C4-2B (cell line): ENCODE data around the gene LAMC3.

Source experiments
- H3K27ac ChIP-seq: fragments of 450-650 bp; 2 replicates; pipeline ENCODE4 v1.5.1; 2017
- CTCF ChIP-seq: fragments of 450-650 bp; conservative IDR thresholded peaks from 2 replicates; pipeline ENCODE4 v1.5.1; 2017; ENCODE audit warnings: mild to moderate bottlenecking
- ZFX ChIP-seq: fragments of 450-650 bp; IDR thresholded peaks from 2 replicates; pipeline ENCODE4 v1.6.1; 2017

Gene LAMC3

GRCh38 chr9:131081868-131082267 lies 72.9 kb downstream of the LAMC3 start:
- TF ChIP-seq ZFX (no peak), CTCF (no peak)
- H3K27ac ChIP-seq = no peak overlapping the region

DNA sequence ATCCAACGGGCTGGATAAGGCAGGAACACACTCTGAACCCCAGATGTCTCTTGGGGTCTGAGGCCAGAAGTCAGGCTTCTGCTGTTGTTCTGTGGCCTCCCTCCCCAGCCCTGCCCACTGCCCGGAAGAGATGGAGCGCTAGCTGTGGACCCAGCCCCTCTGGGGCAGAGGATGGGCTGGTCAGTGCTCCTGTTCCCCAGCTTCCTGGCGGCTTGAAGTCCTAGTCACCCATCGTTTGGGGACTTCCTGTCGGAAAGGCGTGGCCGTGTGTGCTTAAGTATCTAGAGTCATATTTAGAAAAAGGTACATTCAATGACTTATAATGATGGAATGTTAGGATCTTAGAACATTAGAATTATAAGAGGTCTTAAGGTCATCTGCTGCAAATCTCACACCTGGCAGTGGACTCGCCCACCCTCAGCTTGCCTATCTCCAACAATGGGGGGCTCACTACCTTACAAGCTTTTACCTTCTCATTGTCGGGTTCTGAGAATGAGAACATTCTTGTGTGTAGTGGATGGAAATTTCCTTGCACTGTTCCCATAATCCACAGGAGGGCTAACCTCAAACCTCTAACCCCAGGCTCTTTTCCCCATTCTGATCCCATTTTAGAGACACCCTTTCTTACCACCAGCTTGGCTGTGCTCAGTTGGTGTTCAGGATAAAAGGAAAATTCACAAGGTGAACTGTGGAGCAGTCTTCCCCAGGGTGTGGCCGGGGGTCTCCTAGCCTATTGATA lies 74.0 kb downstream of the LAMC3 start:
- no peak for TF ChIP-seq ZFX
- no peak for TF ChIP-seq CTCF
- no peak overlapping the region for H3K27ac ChIP-seq

GRCh38 chr9:131084661-131085369 lies 75.8 kb downstream of the LAMC3 start:
- H3K27ac ChIP-seq = no peak overlapping the region

DNA sequence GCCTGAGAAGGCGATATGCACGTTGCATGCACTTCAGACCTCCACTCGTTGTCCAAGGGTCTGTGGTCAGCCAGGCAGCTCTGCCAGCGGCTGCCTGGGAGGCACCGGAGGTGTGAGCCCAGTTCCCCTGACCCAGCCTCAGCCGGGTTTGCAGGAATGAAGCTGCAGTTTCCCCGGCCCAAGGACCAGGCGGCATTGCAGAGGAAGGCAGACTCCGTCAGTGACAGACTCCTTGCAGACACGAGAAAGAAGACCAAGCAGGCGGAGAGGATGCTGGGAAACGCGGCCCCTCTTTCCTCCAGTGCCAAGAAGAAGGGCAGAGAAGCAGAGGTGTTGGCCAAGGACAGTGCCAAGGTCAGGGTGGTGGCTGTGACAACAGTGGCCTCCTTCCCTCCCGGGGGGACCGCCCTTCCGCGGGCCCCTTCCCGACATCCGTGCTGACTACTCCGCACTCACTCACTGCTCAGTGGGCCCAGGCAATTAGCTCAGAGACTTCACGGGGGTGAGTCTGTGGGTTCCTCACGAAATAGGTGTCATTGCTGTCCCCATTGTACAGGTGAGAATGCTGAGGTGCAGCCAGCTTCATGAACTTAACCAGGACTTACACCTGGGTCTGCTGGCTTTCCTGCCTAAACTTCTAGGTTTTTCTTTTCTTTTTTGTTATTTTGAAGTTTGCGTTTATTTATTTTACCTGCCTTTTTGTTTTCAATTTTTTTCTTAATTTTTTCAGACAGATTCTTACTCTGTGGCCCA lies 76.6 kb downstream of the LAMC3 start:
- TF ChIP-seq ZFX (no peak), CTCF (no peak)
- H3K27ac ChIP-seq = no peak overlapping the region

More at GRCh38 chr9:131084661-131085369, 75.8 kb downstream of the LAMC3 start:
- no peak for TF ChIP-seq CTCF
- TF ChIP-seq ZFX = no peak

GRCh38 chr9:131087354-131087893 lies 78.5 kb downstream of the LAMC3 start:
- TF ChIP-seq CTCF (no peak), ZFX (no peak)

GRCh38 chr9:131090025-131090787 lies 81.2 kb downstream of the LAMC3 start:
- no peak overlapping the region for H3K27ac ChIP-seq
- TF ChIP-seq ZFX = no peak

More at GRCh38 chr9:131087354-131087893, 78.5 kb downstream of the LAMC3 start:
- H3K27ac ChIP-seq = no peak overlapping the region
